ENCODE data around the gene NPHP3.

The NPHP3 gene

DNA sequence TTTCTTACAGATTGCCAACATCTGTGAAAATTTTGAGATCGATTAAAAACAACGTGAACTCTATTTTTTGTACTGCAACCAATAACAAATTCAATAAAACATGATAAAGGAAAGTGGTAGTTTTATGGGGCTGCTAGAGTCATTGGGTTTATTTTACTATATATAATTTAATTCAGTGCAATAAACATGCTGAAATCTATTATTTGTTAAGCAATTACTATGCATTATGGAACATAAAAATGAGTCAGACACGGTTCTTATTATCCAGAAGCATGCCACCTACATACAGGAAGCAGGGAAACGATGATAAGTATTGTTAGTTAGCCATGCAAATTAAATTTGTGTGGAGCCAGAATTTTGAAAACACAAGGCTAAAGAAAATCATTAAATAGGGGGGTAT, 27.2 kb downstream of the NPHP3 start:
- no peak overlapping the region for H3K27ac ChIP-seq
- TF ChIP-seq, protein P1, sequence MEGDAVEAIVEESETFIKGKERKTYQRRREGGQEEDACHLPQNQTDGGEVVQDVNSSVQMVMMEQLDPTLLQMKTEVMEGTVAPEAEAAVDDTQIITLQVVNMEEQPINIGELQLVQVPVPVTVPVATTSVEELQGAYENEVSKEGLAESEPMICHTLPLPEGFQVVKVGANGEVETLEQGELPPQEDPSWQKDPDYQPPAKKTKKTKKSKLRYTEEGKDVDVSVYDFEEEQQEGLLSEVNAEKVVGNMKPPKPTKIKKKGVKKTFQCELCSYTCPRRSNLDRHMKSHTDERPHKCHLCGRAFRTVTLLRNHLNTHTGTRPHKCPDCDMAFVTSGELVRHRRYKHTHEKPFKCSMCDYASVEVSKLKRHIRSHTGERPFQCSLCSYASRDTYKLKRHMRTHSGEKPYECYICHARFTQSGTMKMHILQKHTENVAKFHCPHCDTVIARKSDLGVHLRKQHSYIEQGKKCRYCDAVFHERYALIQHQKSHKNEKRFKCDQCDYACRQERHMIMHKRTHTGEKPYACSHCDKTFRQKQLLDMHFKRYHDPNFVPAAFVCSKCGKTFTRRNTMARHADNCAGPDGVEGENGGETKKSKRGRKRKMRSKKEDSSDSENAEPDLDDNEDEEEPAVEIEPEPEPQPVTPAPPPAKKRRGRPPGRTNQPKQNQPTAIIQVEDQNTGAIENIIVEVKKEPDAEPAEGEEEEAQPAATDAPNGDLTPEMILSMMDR (IDR thresholded peaks at IDR 0.05) = no peak
- no peak for TF ChIP-seq ZFX (IDR thresholded peaks at IDR 0.05; ENCODE audit: borderline replicate concordance)

DNA sequence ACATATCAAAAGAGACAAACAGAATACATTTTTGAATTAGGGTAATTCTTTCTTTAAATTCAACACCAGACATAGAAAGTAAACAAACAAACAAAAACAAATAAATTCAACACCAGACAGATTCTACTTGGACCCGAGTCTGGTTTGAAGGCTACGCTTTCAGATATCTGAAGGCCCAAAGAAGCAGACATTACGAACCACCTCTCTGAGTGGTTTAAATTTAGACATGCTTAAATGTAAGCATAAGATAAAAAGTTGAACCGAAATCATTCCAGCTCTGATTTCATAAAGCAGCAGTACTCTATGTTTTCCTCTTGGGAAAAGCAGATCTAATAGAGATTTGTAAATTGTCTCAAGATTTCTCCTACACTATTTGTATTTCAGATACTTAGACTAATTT, 32.2 kb downstream of the NPHP3 start:
- TF ChIP-seq, protein P1 (IDR thresholded peaks at IDR 0.05) = no peak
- no peak for TF ChIP-seq ZFX (IDR thresholded peaks at IDR 0.05; ENCODE audit: borderline replicate concordance)
- no peak overlapping the region for H3K27ac ChIP-seq

DNA sequence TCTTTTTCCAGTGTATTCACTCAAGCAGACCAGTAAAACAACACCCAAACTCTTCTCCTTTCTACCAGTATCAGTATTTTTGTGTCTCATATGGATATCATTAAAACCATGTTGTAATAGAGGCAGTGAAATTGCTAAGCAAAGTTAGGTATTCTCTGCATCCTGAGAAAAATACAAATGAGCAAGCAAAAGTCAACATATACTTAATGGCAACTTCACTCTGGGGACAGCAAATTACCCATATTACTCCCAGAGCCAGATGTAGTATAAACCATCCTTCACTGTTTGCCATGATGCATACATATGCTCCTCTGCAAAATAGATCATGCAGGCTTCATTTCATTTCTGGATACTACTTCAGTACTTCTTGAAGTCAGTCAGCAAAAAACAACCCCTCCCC, 40.0 kb downstream of the NPHP3 start:
- H3K27ac ChIP-seq = no peak overlapping the region
- no peak for TF ChIP-seq ZFX (IDR thresholded peaks at IDR 0.05; ENCODE audit: borderline replicate concordance)
- TF ChIP-seq, protein P1 (IDR thresholded peaks at IDR 0.05) = no peak

DNA sequence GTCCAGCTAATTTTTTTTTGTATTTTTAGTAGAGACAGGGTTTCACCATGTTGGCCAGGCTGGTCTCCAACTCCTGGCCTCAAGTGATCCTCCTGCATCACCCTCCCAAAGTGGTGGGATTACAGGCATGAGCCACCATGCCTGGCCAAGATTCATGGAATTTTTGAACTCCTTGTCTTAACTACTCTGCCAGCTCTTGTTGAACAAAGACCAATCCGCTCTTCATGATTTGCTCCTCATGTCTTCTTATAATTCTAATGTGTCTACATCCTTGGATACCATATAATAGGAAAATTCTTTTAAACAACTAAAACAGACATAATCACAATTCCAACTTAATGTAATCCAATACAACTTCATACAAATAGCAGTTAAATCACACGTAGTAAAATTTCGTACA, 40.8 kb downstream of the NPHP3 start:
- no peak overlapping the region for H3K27ac ChIP-seq
- TF ChIP-seq, protein P1 (IDR thresholded peaks at IDR 0.05) = no peak
- TF ChIP-seq ZFX (IDR thresholded peaks at IDR 0.05; ENCODE audit: borderline replicate concordance) = no peak

DNA sequence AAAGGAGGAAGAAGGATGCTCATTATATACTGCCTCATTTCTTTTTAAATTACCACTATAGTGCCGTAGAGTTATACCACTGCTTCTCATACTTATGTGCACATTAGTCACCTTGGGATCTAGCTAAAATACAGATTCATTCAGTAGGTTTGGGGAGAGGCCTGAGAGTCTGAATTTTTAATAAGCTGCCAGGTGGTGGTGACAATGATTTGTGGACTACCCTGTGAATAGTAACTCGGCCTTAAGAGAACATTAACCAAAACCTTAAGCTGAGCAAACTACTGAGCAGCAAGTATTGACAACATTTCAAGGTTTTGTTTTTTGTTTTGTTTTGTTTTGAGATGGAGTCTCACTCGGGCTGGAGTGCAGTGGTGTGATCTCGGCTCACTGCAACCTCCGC, 42.3 kb downstream of the NPHP3 start:
- TF ChIP-seq, protein P1 (IDR thresholded peaks at IDR 0.05) = no peak
- TF ChIP-seq ZFX (IDR thresholded peaks at IDR 0.05; ENCODE audit: borderline replicate concordance) = no peak
- H3K27ac ChIP-seq = no peak overlapping the region

DNA sequence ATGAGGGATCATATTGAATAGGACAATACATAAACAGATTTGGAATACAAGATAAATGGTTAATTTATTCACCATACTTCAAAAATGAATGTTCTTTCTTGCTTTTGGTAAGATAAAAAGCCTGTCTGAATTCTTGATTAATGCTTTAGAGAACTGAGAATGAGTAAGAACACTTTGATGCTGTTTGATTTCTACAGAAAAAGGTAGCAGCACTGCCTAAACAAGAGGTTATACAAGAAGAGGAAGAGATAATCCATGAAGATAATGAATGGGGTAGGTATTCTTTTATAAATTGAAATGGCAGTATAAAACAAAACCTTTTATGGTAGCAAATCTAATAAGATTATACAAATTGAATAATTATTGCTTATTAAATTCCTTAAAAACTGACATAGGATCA, 46.8 kb downstream of the NPHP3 start:
- TF ChIP-seq ZFX (IDR thresholded peaks at IDR 0.05; ENCODE audit: borderline replicate concordance) = no peak
- TF ChIP-seq, protein P1 (IDR thresholded peaks at IDR 0.05) = no peak
- H3K27ac ChIP-seq = no peak overlapping the region

DNA sequence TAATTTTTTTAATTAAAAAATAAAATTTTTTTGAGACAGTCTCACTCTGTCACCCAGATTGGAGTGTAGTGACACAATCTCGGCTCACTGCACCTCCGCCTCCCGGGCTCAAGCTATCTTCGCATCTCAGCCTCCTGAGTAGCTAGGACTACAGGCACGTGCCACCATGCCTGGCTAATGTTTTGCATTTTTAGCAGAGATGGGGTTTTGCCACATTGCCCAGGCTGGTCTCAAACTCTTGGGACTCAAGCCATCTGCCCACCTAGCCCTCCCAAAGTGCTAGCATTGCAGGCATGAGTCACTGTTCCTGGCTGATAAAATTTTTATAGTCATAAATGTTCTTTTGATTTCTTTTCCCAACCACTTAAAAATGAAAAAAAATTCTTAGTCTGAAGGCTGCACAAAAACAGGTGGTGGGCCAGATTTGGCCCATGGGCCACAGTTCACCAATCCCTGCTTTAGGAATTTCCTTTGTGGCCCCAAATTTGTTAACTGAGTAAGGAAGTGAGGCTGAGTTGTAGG, 52.9 kb downstream of the NPHP3 start:
- H3K27ac ChIP-seq = no peak overlapping the region
- TF ChIP-seq, protein P1 (IDR thresholded peaks at IDR 0.05) = no peak
- TF ChIP-seq ZFX (IDR thresholded peaks at IDR 0.05; ENCODE audit: borderline replicate concordance) = no peak
